HepG2 (cell line): Measurements from ENCODE around the gene TRIM8. TPM values are rescaled to one million over a fixed set of nuclear protein-coding genes. Genes with fewer than 3 reads are reported as not detected.

ENCODE experiments used
- ATAC-seq: fragments of 200-7000 bp; cut with Tn5 transposase; 3 replicates; pipeline ENCODE4 v1.9.1; 2020; ENCODE audit warnings: mild to moderate bottlenecking, moderate library complexity
- BruUV-seq: library from RNA; stranded (reverse); fragments of 400-500 nt; replicated peaks from 2 replicates; lab custom pipeline; 2021; lab: Mats Ljungman, UMichigan
- CTCF ChIA-PET: fragments of 300-600 bp; formaldehyde crosslinking; extraction: SDS; loops from one replicate; lab custom pipeline; 2021; ENCODE audit warnings: low total read pairs, inconsistent platforms, low intra/inter-chr PET ratio; lab: Yijun Ruan, JAX
- POLR2A ChIA-PET: fragments of 350-600 bp; sonication (Branson Sonifier 250); formaldehyde crosslinking; loops from one replicate; lab custom pipeline; 2020; ENCODE audit warnings: antibody characterized with exemption, inconsistent platforms; lab: Yijun Ruan, JAX
- DNase-seq: peaks from one replicate; pipeline ENCODE4 v3.0.0-alpha.2; 2015; ENCODE audit warnings: low spot score
- FAIRE-seq: peaks from 3 replicates; lab custom pipeline; 2011; peaks lifted over from hg19 to GRCh38; lab: Jason Lieb, UNC
- H2AFZ ChIP-seq: one replicate; pipeline ENCODE4 v1.6.1; 2011; ENCODE audit warnings: low read length, inconsistent platforms
- H3K27ac ChIP-seq: fragments of 300-600 bp; 3 replicates; pipeline ENCODE4 v1.8.0; 2011; ENCODE audit warnings: mixed run types, mild to moderate bottlenecking, mixed read lengths, low read length, inconsistent platforms; ENCODE audit not compliant: insufficient read depth; ENCODE audit errors: extremely low read length
- H3K27me3 ChIP-seq, 2 experiments: fragments of 200-600 bp in 1 of 2; 2 replicates in 1 of 2; 3 replicates in 1 of 2; pipeline versions ENCODE4 v1.6.0 to v1.8.0; 2011; ENCODE audit warnings: low read length in 2 of 2, mild to moderate bottlenecking in 2 of 2, moderate library complexity in 2 of 2, inconsistent platforms in 1 of 2; ENCODE audit not compliant: insufficient read depth in 2 of 2, control insufficient read depth in 1 of 2
- H3K36me3 ChIP-seq, 2 experiments: fragments of 200-600 bp in 1 of 2; replicated peaks in 1 of 2; 2 replicates in 1 of 2; 3 replicates in 1 of 2; pipeline versions ENCODE4 v1.5.1 to v1.8.0; 2011; ENCODE audit warnings: low read length in 2 of 2, inconsistent platforms in 1 of 2; ENCODE audit not compliant: insufficient read depth in 2 of 2, control insufficient read depth in 1 of 2
- H3K4me1 ChIP-seq: 2 replicates; pipeline ENCODE4 v1.5.1; 2012; ENCODE audit warnings: low read length, inconsistent platforms; ENCODE audit not compliant: insufficient read depth
- H3K4me2 ChIP-seq: 2 replicates; pipeline ENCODE4 v1.6.0; 2011; ENCODE audit warnings: low read depth, low read length, inconsistent platforms
- H3K4me3 ChIP-seq, 3 experiments: fragments of 200-600 bp in 1 of 3; sonication (generic), shearing (Covaris generic) in 1 of 3; replicated peaks in 1 of 3; 2 replicates each; pipeline ENCODE4 v1.5.1; 2011 to 2016; ENCODE audit warnings: low read length in 3 of 3, inconsistent platforms in 2 of 3, low read depth in 2 of 3, mild to moderate bottlenecking in 2 of 3, control low read depth in 1 of 3, mixed read lengths in 1 of 3; ENCODE audit not compliant: insufficient read depth in 1 of 3
- H3K79me2 ChIP-seq: one replicate; pipeline ENCODE4 v1.6.1; 2011; ENCODE audit warnings: low read length, inconsistent platforms; ENCODE audit not compliant: insufficient read depth
- H3K9ac ChIP-seq: 2 replicates; pipeline ENCODE4 v1.6.0; 2011; ENCODE audit warnings: mild to moderate bottlenecking, low read depth, low read length, inconsistent platforms; ENCODE audit not compliant: insufficient read depth
- H3K9me3 ChIP-seq: 2 replicates; pipeline ENCODE4 v1.5.1; 2012; ENCODE audit warnings: mild to moderate bottlenecking, low read length
- H4K20me1 ChIP-seq: 2 replicates; pipeline ENCODE4 v1.6.0; 2011; ENCODE audit warnings: inconsistent platforms, mild to moderate bottlenecking, low read length, moderate library complexity; ENCODE audit not compliant: insufficient read depth
- ATF2 ChIP-seq: sonication (generic); formaldehyde crosslinking; IDR thresholded peaks from 2 replicates; pipeline ENCODE4 v1.4.0; 2020; ENCODE audit warnings: missing genetic modification reagents
- GTF2F1 ChIP-seq: fragments of 150-350 bp; IDR thresholded peaks from 2 replicates; pipeline ENCODE4 v1.6.1; 2014; ENCODE audit warnings: low read length
- KLF9 ChIP-seq: IDR thresholded peaks from 2 replicates; pipeline ENCODE4 v1.6.1; 2016; ENCODE audit warnings: low read depth
- MATR3 ChIP-seq: sonication (generic); formaldehyde crosslinking; IDR thresholded peaks from 2 replicates; pipeline ENCODE4 v1.4.0; 2020; ENCODE audit warnings: missing genetic modification reagents
- MEIS2 ChIP-seq: sonication (generic); formaldehyde crosslinking; IDR thresholded peaks from 2 replicates; pipeline ENCODE4 v1.9.0; 2021; ENCODE audit warnings: mild to moderate bottlenecking, missing genetic modification reagents
- MTF1 ChIP-seq: sonication (generic); formaldehyde crosslinking; IDR thresholded peaks from 2 replicates; pipeline ENCODE4 v1.5.0; 2020; ENCODE audit warnings: missing genetic modification reagents
- MXD1 ChIP-seq: sonication (generic); formaldehyde crosslinking; IDR thresholded peaks from 2 replicates; pipeline ENCODE4 v1.4.0; 2020; ENCODE audit warnings: mild to moderate bottlenecking, missing genetic modification reagents
- MXD3 ChIP-seq: IDR thresholded peaks from 2 replicates; pipeline ENCODE4 v1.6.1; 2016; ENCODE audit warnings: mild to moderate bottlenecking, missing biosample characterization, missing genetic modification reagents
- NCOA5 ChIP-seq: sonication (generic); formaldehyde crosslinking; IDR thresholded peaks from 2 replicates; pipeline ENCODE4 v1.4.0; 2020; ENCODE audit warnings: missing genetic modification reagents
- RARA ChIP-seq: IDR thresholded peaks from 2 replicates; pipeline ENCODE4 v1.6.1; 2016; ENCODE audit warnings: missing genetic modification reagents, missing compliant biosample characterization
- SOX13 ChIP-seq, 3 experiments: fragments of 450-650 bp in 1 of 3; sonication (generic) in 1 of 3; formaldehyde crosslinking in 1 of 3; IDR thresholded peaks in 2 of 3; conservative IDR thresholded peaks in 1 of 3; 2 replicates each; pipeline versions ENCODE4 v1.5.0 to v1.6.1; 2016 to 2020; ENCODE audit warnings: antibody characterized with exemption in 1 of 3, mild to moderate bottlenecking in 1 of 3, missing compliant biosample characterization in 1 of 3, missing genetic modification reagents in 1 of 3, moderate library complexity in 1 of 3
- ZBTB34 ChIP-seq: sonication (generic); formaldehyde crosslinking; IDR thresholded peaks from 2 replicates; pipeline ENCODE4 v1.8.0; 2022; ENCODE audit warnings: mild to moderate bottlenecking, missing genetic modification reagents
- ZBTB7B ChIP-seq: sonication (generic); formaldehyde crosslinking; IDR thresholded peaks from 2 replicates; pipeline ENCODE4 v1.4.0; 2020; ENCODE audit warnings: missing genetic modification reagents
- ZMYM3 ChIP-seq: sonication (generic); formaldehyde crosslinking; IDR thresholded peaks from 2 replicates; pipeline ENCODE4 v1.5.1; 2020; ENCODE audit warnings: mild to moderate bottlenecking, missing genetic modification reagents
- ZNF563 ChIP-seq: sonication (generic); formaldehyde crosslinking; IDR thresholded peaks from 2 replicates; pipeline ENCODE4 v1.8.0; 2022; ENCODE audit warnings: mild to moderate bottlenecking, moderate library complexity, missing genetic modification reagents
- WGBS: methylation state at CpG from one replicate; pipeline ENCODE4 v1.1.6; 2017; ENCODE audit warnings: low lambda C conversion rate; 5-methylcytosine and 5-hydroxymethylcytosine counted together
- in situ Hi-C: cut with HindIII; loops from 2 replicates; pipeline ENCODE4 v1.10.0; 2017; ENCODE audit warnings: low pct_unique_long_range_greater_than_20kb; ENCODE audit not compliant: extremely low pct_ligation_motif_present
- intact Hi-C: fragments of 100-400 bp; cut with micrococcal nuclease; formaldehyde crosslinking; loops from one replicate; pipeline ENCODE4 v1.10.0; 2022; ENCODE audit not compliant: unreplicated experiment
- polyA plus RNA-seq, 8 experiments: library from polyadenylated mRNA; depleted of rRNA in 3 of 8; stranded (reverse) in 7 of 8; unstranded in 1 of 8; fragments of >200 nt; fragmentation: Illumina TruSeq in 4 of 8; extraction: Trizol in 4 of 8; gene quantifications; 2 replicates each; pipeline versions ENCODE4 v1.2.1 to v1.2.3, GENCODE V29; 2011 to 2016; ENCODE audit warnings: low read depth in 4 of 8, missing spikeins in 1 of 8, mixed read lengths in 1 of 8; ENCODE audit not compliant: insufficient read depth in 1 of 8
- total RNA-seq, 5 experiments: library from RNA; depleted of rRNA; stranded (reverse); fragments of >200 nt; fragmentation: Illumina TruSeq; extraction: Trizol; gene quantifications; 2 replicates each; pipeline ENCODE4 v1.2.3, GENCODE V29; 2016; ENCODE audit warnings: low read depth in 1 of 5

TRIM8 gene
- total and polyA plus RNA-seq, 2 of the 13 experiments (the other 11 are each of a cell fraction or from before 2014, with no cell fraction given): 38.9 to 66.5 TPM

GRCh38 chr10:102677331-102678067, 33.2 kb downstream of the TRIM8 start:
- no peak overlapping the region for H3K4me3 ChIP-seq
- H3K27me3 ChIP-seq: no peaks in the 10 kb centered on the region
- no peak overlapping the region for H3K9ac ChIP-seq
- peak overlapping the region; percentile 8; the same call in 1 of the 2 replicates for H3K4me2 ChIP-seq
- H3K36me3 ChIP-seq: no peaks in the 10 kb centered on the region
- FAIRE-seq (no peak), ATAC-seq (no peak), DNase-seq (no peak)
- no peak overlapping the region for H3K27ac ChIP-seq
- TF ChIP-seq ZNF563 (CRISPR knock-in tag): no peak
- TF ChIP-seq ZMYM3 (CRISPR knock-in tag): no peak
- no peak for TF ChIP-seq MATR3 (CRISPR knock-in tag)
- no peak for TF ChIP-seq ATF2 (CRISPR knock-in tag)
- TF ChIP-seq RARA (CRISPR knock-in tag): no peak
- TF ChIP-seq NCOA5 (CRISPR knock-in tag): no peak
- TF ChIP-seq ZBTB34: no peak
- no peak for TF ChIP-seq MEIS2 (CRISPR knock-in tag)
- no peak for TF ChIP-seq ZBTB7B
- TF ChIP-seq MXD1: no peak
- TF ChIP-seq MXD3 (CRISPR knock-in tag): no peak
- no peak for TF ChIP-seq KLF9 (CRISPR knock-in tag)
- no peak for TF ChIP-seq SOX13 (IDR thresholded peaks at IDR 0.05)
- TF ChIP-seq SOX13 (CRISPR knock-in tag; conservative IDR thresholded peaks at IDR 0.05 in 1 of 2, IDR thresholded peaks at IDR 0.05 in 1 of 2): no peak
- TF ChIP-seq GTF2F1: no peak
- no peak for TF ChIP-seq MTF1 (CRISPR knock-in tag)
- ChIA-PET CTCF (no interaction called here), POLR2A (interaction anchor here (1.7 to 2.4 kb wide), 4 partner anchors 8 to 32 kb away, joined by 5 to 16 read pairs (median 10); no protein-coding TSS in a partner anchor)
- WGBS: 70% methylated on average over 8 of the region's 9 CpGs
- H2AFZ ChIP-seq: no peak overlapping the region
- BruUV-seq: no TSS peak
- intact Hi-C loops: loop anchor here (2.0 to 5.0 kb wide), 2 partner anchors 35 to 175 kb away; partner anchors contain the start of genes ACTR1A and SUFU
- no peaks in the 10 kb centered on the region for H3K9me3 ChIP-seq
- no peaks in the 10 kb centered on the region for H4K20me1 ChIP-seq
- no peaks in the 10 kb centered on the region for H3K79me2 ChIP-seq
- in situ Hi-C loops: loop anchor here (5.0 kb wide), 1 partner anchor 35 kb away; the partner anchor contains the start of genes ARL3 and SFXN2
- H3K4me1 ChIP-seq: peaks cover 70% of the 10 kb centered on the region
